Activated CD4-positive, alpha-beta T cell treated with anti-CD3 and anti-CD28 coated beads for 48 hours (primary cell): ENCODE data around the gene HLF.

ENCODE experiments used
- DNase-seq: peaks from one replicate; pipeline ENCODE4 v3.0.0-alpha.2; 2020

Gene HLF, protein sequence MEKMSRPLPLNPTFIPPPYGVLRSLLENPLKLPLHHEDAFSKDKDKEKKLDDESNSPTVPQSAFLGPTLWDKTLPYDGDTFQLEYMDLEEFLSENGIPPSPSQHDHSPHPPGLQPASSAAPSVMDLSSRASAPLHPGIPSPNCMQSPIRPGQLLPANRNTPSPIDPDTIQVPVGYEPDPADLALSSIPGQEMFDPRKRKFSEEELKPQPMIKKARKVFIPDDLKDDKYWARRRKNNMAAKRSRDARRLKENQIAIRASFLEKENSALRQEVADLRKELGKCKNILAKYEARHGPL

DNA sequence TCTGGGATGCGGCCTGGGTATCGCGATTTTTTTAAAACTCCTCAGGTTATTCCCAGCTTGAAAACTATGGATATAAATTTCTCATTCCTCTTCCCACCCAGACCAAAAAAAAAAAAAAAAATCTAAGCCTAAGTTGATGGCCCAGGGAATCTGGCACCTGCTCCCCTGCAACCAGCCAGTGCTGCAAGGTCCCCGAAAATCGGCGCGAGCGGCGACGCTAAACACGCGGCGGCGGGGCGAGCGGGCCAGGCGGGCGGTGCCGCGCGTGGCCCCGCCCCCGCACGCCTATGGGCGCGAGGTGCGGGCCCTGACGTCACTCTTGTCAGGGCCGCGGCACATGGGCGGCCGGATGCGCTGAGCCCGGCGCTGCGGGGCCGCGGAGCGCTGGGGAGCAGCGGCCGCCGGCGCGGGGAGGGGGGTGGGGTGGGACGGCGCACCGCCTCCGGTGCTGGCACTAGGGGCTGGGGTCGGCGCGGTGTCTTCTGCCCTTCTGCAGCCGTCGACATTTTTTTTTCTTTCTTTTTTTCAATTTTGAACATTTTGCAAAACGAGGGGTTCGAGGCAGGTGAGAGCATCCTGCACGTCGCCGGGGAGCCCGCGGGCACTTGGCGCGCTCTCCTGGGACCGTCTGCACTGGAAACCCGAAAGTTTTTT lies at the start of gene HLF:
TSS of gene HLF (plus strand) at position 316 of the 654 bp plus-strand sequence. CDS start 525 bp downstream, outside the sequence.
- DNase-seq: peak; percentile 82

DNA sequence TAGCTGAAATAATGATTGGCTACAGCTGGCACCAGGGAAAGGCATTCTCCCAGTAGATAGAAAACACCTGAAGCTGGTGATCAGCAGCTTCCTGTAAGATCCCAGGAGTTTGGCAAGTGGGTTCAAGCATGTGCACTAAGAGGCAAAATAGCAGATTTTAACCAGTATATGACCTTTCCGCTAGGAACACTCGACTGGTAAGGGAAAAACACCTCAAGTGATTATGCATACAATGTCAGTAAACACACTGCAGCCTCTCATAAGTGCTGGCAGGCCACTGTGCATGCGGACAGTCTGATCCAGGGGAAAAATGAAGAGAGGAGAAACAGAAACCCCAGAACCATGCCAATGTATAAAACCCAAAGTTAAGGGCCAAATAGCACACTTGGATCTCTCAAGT lies 49.0 kb upstream of the HLF start:
- DNase-seq: no peak

DNA sequence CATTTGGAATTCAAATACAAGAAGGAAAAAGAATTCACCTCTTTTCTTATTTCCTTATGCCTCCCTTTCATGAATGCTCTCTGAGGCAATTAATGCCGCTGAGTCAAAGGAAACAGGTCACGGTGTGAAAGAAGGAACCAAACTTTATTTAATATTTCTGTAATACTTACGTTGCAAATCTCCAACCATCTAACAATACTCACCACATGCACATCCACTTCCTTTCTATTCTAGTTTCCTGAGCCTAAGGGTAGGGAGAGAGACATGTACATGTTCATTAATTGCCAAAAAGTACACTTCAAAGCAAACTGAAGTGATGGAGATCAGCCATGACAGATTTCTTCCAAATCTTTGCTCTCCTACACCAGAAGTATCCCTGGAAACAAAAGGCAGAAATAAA lies 47.9 kb upstream of the HLF start:
- no peak for DNase-seq

DNA sequence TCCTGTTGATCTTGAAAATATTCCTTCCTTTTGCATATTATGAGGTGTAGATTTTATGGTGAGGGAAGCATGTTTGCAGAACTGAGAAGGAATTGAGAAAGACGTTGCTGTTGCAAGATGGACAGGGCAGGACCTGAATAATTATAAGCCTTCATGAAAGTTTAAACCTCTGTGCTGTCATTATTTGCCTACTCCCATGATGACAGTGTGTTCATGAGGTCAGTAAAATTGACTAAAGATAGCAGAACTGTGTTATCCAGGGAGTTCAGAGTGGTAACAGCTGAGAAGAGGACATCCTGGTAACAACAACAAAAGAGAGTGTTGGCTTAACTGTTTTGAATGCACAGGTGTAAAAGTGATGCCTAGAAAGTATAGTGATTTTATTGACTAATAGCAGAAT lies 45.3 kb upstream of the HLF start:
- DNase-seq: no peak

DNA sequence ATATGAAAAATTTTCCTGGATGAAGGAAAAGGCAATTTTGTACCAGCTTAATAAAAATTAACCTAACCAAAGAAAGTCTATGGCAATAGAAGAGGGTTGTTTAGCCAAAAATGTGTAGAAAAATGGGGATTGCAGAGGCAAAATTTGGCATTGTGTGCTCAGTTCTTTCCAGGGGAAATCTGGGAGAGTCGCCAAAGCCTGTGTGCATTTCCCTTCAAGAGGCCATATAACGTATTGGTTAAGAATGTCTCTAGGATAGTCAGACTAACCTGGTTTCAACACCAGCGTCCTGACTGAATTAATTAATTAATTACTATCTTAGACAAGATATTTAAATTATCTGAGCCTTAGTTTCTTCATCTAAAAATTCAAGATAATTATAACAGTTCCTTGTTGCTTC lies 44.8 kb upstream of the HLF start:
- no peak for DNase-seq

DNA sequence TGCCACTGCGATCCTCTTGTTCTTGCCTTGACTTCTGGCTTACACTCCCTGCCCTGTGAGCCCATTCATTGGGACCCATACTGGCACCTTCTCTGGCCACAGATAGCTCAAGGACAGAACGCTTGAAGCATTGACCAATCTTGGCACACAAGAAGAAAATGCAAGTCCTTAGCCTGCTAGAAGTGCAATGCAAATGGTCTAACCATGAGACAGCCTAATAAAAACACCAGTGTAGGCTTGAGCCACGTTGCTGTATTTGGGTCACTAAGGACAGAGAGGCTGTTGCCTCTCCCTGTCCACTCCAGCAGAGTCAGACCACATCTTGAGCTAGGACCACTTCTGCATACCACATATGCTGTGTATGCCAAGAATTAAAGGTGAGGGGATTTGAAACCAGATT lies 41.2 kb upstream of the HLF start:
- DNase-seq: no peak

DNA sequence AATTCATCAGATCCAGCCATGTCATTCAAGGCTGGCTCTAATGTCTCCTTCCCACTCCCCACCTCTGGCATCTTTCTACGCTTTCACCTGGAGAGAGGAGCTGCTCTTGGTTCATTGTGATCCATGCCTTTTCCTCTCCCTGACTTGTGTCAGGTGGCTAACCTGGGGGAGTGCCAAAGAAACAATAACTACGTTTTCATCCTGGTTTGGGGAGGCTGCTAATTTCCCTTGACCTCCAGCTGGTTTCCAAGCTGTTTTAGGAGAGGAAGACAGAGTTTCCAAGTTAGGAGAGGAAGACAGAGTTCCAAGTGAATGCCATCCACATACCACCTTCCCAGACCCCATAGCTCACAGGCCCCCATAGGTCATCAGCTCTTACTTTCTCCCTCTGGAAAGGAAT lies 40.0 kb upstream of the HLF start:
- no peak for DNase-seq

DNA sequence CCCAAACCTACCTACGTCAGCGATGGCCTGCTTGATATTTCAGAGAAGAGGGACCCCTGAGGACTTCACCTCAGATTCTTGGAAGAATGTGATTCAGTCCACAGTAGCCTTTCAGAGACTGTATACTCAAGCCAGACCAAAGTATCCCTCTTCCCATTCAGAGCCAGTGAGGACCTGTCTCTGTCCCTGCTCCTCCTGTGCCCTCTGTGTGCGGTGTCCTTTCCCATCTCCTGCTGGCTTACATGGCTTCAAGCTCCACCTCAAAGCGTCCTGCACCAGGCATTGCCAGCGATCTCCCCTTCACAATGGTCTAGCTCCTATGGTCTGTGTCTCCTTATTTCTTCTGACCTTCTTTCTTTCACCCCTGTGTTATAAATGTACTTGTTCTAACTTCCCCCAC lies 39.5 kb upstream of the HLF start:
- DNase-seq: no peak

DNA sequence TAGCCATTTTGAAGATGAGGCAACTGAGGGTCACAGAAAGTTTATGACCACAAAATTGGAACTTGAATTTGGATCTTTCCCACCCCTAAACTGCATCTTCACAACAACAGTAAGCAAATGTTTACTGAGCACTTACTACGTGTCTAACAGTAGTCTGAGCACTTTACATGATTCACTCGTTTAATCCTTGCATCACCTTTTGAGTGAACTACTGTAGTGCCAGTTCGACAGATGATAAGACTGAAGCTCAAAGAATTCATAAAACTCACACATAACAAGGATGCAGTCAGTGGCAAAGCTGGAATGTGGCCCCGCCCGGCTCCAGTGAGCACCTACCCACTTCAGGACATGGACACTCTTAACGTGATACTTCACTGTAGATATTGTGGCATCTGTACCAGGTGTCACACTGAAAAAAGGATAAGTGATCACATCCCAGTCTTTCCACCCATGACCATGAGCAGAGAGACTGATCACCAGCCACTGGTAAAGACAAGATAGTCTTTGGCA lies 36.0 kb upstream of the HLF start:
- no peak for DNase-seq

DNA sequence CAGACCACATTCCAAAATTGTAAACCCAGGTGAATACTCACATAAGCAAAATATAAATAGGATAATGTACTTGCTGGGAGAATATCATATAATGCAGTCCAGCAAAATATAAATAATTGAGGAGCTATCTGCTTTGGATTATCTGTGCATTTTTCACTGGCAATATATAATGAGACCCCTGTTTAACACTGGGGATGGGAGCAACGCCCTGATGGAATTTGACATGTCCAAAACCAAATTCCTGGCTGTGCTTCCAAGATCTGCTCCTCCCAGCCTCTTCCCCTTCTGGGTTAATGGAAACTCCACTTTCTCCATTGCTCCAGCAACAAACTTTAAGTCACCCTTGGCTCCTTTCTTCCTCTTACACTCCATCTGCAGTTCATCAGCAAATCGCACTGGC lies 35.5 kb upstream of the HLF start:
- DNase-seq: no peak

DNA sequence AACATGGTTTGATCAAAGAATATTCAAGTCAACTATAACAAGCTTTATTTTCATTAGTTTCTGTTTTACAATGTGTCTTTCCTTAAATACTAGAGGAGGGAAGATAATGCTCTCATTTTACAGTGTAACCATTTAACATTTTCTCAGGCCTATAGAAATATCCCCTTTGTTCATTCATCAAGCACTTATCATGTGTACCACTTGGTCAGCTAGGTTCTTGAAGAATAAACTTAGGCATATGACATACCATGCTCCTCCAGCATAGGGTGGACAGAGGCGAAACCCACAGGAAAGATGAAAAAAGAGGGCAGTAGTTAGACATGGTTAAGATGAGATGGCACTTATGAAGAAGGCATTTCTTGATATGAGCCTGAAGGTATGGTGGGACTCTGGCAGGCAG lies 34.0 kb upstream of the HLF start:
- no peak for DNase-seq

DNA sequence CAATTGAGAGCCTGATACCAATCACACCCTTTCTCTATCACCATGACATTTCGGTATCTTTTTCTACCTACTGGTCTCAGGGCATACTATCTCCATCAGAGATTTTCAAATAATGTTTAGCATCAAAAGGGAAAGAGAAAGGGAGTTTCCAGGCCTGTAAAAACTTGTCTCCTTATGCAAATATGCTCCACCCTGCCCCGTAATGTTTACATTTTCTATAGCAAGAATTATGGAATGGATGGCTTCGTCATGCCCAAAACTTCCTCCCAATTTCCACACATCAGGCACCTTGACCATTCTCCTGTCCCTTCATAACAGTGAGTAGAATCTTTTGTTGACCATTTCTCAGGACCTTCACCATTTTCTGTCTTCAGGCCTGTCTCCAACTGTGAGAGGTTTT lies 30.9 kb upstream of the HLF start:
- no peak for DNase-seq

DNA sequence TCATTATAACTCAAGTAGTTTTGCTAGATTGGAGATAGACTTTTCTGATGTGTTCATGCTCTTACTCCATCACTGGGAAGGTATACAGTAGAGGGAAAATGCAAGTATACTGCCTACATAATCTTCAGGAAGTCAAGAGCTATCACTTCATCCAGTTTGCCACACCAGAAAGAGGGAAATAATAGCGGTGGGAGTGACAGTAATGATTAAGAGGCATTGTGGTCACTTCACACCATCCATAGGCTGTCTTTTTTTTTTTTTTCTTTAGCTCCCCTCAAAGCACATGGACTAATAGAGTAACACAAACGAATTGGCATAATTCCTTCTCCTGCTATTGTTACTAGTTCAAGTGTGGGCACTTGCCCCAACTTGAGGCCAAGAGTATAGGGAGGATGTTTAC lies 28.4 kb upstream of the HLF start:
- DNase-seq: no peak

DNA sequence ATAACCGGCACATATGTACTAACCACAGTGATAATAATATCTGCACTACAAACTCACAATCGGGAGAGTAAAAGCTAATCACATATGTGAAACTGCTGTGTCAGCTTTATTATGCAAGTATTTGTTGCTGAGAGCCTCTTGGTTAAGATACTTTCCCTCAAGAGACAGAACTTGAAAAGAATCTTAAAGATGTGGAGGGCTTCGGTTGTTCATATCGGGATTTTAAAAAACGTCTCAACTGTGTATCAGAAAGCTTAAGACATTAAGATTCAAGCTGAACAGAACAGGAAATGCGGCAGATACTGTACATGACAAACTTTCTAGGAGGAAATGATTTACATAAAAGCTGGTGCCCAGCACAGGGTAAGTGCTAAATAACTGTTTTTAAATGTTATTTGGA lies 27.5 kb upstream of the HLF start:
- no peak for DNase-seq

DNA sequence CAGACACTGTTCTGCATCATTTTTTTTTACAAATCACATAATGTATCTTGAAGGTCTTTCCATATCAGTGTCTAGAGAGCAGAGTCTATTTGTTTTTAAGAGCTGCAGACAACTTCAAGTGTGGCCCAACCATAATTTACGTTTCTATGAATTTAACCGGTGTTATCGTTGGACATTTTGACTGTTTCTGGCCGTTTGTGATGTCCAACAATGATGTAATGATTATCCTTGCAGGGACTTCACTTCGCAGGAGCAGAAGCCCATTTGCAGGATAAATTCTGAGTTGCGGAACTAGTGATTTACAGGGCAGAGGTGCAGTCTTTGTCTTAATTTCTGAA lies 26.9 kb upstream of the HLF start:
- DNase-seq: no peak

DNA sequence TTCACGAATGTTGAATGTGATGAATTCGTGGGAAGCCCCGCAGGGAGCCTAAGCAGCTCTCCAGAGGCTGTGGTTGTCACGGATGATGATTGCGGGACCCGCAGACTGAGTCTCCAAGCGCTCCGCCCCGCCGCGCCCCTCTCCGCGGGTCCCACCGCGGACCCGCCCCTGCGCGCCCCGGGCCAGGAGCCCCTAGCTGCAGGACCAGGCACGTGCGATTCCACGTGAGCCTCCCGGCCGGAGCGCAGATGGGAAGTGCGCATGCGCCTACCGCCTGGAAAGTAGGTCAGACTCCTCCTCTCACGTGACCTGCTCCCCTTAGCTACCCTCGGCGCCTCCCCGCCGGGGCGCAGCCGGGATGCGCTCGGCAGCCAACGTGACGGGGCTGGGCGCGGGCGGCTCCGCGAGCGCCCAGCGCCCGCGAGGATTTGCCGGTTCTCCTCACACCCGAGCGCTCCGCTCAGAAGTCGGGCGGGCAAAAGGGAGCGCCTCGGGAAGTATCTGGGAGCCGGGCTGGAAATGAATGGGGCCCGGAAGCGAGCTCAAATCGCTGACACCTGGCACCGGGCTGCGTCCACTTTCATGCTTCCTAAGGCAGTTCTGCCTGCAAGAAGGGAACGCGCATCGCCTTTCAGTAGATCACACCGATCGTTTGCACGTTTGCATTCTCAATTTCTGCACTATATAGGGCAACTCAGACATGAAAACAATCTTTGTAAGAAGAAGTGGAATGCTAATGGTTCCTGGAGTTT lies 26.4 kb upstream of the HLF start:
- peak; percentile 90 for DNase-seq

DNA sequence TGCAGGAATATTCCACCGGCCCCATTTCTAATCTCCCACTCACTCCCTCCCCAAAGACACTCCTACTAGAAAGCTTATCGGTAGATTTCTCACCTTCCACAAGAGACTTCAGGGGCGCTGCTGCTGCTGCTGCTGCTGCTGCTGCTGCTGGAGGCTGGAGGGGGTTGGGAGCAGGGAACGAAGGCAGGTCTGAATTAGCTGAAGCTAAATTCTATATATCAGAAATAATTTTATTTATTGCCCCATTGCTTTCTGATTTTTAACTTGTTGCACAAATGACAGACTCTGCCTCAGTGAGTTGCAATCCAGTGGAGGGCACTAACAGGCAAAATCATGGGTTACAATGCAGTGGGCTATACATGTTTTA lies 25.8 kb upstream of the HLF start:
- DNase-seq: peak; percentile 6

DNA sequence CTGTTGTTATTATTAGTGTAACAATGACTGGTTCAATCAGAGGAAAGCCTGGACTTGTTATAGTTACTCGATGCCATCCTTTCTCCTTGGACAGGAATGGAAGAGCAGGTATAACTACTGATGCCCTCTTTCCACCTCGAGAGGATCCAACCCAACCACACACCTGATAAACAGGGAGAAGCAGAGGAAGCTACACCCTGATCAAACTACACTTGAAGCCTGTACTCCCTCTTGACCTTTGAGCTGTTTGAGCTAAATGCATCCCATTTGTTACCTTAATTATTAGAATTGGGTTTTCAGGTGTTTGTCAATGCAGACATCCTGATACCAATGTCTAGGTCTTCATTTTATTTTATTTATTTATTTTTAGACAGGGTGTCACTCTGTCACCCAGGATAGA lies 23.7 kb upstream of the HLF start:
- no peak for DNase-seq

DNA sequence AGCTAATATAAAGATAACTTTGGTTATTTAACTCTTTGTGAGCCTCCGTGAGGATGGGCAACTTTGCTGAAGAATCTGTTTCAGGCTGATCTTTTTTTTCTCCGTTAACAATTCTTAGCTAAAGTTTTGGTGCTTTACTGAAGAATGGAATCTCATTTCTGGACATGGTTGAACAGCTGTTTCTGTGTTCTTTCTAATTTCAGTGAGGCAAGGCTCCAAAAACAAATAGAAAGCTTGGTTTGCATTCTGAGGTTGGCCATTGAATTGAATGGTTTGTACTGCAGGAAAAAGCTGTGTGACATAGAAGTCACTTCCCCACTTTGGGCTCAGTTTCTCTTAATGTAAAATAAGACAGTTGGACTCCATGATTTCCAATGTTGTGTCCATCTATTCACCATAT lies 22.3 kb upstream of the HLF start:
- no peak for DNase-seq

DNA sequence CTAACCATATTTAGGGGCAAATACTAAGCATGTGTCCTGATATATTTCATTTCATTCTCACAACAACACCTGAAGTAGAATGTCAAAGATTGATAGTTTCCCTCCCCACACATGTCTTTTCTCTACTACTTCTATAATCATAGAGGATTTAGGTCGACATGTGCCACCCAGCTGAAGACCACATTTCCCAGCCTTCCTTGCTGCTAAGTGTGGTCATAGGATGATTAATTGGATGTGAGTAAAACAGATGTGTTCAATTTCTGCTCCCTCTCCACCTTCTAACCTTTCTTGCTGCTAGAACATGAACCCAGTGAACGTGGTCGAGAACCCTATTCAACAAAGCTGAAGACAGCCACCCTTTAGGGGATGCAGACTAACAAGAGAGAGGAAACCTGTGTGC lies 18.8 kb upstream of the HLF start:
- DNase-seq: no peak

DNA sequence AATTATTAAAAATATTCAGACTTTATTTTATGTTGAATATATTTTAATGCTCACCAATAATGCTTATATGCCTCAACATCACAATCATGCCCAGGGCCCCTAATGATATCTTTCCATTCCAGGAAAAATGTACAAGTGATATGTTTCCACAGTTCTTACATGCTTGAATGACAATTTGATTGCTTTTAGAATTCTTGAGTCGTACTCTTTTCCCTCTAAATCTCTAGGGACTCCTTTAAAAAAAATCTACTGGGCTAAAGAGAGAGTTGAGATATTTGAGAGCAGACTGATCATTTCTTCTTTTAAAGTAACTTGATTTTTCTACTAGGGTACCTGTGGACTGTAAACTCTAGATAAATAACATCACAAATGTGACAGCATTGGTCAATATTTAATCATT lies 18.2 kb upstream of the HLF start:
- no peak for DNase-seq

DNA sequence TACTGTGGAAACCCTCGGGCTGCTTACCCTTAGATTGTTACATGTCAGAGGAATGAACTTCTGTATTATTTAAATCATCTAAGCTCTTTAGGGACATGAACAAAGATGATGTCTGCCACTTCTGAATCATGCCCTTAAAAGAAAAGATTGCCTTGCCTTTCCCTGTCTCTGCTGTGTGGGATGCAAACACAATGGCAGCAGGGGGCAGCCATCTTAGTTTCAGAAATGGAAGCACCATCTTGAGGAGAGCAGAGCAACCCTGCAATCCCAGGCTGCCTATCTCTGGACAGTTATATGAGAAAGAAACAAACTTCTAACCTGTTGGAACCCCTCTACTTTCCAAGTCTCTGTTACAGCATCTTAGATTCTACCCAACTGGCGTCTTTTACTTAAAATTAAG lies 16.7 kb upstream of the HLF start:
- DNase-seq: no peak

DNA sequence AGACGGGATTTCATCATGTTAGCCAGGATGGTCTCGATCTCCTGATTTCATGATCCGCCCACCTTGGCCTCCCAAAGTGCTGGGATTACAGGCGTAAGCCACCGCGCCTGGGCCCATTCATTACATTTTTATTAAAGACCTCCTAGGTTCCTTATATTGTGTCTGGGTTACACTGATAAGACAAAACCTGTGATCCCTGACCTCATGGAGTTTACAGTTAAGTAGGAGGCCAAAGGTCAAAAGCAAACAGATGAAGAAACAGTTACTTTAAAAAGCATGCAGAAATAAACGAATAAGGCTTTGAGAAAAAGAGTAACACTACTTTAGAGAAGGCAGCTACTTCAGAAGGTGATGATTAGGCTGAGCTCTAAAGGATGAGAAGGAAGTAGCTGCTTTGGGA lies 14.9 kb upstream of the HLF start:
- no peak for DNase-seq

DNA sequence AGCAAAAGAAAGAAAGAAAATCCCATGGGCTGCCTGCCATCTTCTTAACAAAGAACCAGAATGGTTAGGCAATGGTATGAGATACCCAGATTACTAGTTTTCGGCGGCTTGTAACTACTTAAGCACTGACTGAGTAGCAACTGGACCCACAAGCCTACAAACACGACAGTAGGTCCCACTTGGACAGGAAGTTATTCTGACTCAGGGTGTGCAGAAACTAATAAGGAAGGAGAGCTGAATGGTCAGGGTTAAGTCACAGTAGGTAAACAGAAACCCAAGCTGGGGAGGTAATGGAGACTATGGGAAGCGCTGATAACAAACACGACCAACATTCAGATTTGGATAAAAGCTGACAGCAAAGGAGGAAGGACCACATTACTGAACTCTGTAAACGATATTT lies 10.4 kb upstream of the HLF start:
- no peak for DNase-seq
